ENCODE results near the gene ERVFRD-1.

Gene ERVFRD-1

GRCh38 chr6:11085758-11086435 lies 25.6 kb downstream of the ERVFRD-1 start:
- no peak for DNase-seq

GRCh38 chr6:11083956-11084355 lies 27.6 kb downstream of the ERVFRD-1 start:
- no peak for DNase-seq

DNA sequence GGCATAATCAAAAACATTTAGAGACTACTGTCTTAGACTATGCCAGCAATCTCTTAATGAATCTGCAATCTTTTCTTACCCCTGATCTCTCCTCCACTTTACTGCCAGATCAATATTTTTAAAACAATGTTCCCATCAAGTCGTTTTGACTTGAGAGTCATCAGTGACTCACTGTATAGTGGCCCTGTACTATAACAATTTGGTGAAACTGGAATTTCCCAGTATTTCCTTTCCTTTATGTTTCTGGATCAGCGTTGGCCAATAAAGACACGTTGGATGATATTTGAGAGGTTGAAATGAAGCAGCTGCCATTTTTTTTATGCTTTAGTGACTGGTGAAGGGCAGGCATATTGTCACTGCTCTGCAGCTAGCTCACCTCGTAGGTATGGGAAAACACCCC lies 28.0 kb downstream of the ERVFRD-1 start:
- no peak for DNase-seq

- no peak for DNase-seq
Measured at GRCh38 chr6:11080296-11080695, 31.2 kb downstream of the ERVFRD-1 start.

DNA sequence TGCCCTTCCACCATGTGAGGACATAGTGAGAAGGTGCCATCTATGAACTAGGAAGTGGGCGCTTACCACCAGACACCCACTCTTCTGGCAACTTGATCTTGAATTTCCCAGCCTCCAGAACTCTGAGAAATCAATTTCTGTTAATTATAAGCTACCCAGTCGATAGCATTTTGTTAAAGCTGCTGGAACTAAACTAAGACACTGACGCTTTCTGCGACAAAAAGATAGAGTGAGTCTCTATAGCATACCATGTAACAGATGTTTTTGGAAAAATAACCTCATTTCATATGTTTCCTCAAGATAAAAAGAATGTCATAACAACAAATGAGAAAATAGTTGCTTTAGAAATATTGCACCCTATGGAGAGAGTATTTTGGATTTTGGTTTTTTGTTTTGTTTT lies 33.3 kb downstream of the ERVFRD-1 start:
- DNase-seq, result no peak

DNA sequence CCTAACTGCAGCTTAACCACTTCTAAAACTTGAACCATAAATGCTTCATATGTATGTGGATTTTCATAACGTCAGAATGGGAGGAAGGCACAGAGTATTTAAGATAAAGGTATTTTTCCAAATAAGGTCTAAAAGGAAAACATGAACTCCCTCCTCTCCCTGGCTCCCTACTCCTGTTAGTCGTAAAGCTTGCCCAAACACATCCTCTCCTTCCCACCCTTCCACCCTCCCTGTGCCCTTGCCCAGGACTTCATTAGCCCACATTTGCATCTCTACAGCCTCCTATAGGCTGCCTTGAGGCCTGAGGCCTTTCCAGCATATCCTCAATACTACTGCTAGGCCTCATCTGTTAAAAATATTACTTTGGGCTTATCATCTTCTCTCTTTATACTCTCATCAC lies 35.0 kb downstream of the ERVFRD-1 start:
- no peak for DNase-seq

DNA sequence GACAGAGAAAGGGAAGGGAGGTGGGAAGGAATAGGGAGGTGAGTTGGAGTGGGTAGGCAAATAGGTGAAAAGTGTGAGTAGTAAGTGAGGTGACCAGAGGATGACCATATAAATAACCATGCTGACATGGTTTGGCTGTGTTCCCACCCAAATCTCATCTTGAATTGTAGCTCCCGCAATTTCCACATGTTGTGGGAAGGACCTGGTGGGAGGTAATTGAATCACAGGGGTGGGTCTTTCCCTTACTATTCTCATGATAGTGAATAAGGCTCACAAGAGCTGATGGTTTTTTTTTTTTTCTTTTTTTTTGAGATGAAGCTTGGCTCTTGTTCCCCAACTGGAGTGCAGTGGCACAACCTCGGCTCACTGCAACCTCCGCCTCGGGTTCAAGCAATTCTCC lies 39.4 kb downstream of the ERVFRD-1 start:
- DNase-seq, result no peak

DNA sequence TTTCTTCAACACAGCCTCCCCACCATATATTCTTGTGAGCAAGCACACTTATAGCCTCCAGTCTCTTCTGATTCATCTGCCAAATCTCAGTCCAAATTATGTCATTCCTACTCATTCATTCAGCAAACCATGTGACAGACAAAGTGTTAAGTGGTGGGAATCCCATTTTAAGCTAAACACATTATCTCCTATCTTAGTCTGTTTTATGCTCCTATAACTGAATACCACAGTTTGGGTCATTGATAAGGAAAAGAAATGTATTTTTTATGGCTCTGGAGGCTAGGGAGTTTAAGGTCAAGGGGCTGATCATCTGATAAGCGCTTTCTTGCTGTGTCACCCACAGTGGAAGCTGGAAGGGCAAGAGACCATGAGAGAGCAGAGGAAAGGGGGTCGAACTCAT lies 41.8 kb downstream of the ERVFRD-1 start:
- DNase-seq, result no peak

DNA sequence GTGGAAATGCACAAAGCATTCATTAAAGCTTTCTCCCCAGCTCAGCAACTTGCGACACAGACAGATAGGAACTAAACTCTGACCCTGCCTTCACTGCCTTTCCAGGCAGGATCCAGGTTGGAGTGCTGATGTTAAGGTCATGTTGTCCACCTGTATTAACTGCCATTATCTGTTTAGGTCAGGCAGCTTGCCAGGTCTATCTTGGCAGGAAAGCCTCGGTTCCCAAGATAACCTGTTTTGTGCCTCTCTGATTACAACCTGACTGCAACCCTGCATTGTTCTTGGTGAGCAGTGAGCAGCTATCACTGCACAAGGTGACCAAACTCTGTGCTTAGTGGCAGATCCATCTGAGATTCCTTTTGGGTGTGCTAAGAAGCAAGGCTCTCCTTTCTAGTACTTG lies 44.2 kb downstream of the ERVFRD-1 start:
- DNase-seq, result no peak

- no peak for DNase-seq
Measured at GRCh38 chr6:11066505-11067347, 44.8 kb downstream of the ERVFRD-1 start.

DNA sequence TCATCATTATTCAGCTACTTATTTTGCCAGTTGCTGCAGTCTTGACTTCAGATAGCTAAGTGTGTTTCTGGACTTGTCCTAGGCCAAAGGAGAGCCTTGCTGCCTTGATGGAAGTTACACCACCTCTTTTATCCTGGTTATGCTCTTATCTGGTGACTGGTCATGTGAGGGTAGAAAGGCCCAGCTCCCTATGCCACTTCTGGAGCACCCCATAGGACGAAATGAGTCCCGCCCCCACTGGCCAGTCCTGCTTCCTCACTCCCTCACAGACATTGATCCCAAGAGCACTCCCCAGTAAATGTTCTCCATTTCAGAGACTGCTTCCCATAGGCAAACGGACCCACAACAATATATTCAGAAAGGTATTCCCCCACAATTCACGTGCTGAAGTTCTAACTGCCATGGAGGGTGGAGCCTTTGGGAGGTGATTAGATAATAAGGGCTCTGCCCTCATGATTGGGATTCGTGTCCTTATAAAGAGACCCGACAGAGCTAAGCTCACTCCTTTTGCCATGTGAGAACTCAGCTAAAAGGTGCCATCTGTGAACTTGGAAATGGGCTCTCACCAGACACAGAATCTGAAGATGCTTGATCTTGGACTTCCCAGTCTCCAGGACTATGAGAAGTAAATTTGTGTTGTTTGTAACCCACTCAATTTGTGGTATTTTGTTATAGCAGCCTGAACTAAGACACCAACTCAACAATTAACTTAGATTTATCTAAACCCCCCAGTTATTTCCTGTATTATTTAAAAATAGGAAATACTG lies 45.9 kb downstream of the ERVFRD-1 start:
- DNase-seq, result no peak

- DNase-seq, result no peak
Measured at GRCh38 chr6:11064836-11065235, 46.7 kb downstream of the ERVFRD-1 start.

GRCh38 chr6:11062715-11063114 lies 48.8 kb downstream of the ERVFRD-1 start:
- DNase-seq, result no peak

GRCh38 chr6:11062083-11062482 lies 49.4 kb downstream of the ERVFRD-1 start:
- no peak for DNase-seq

GRCh38 chr6:11058406-11058805 lies 53.1 kb downstream of the ERVFRD-1 start:
- DNase-seq, result no peak

GRCh38 chr6:11056871-11057270 lies 54.7 kb downstream of the ERVFRD-1 start:
- no peak for DNase-seq

DNA sequence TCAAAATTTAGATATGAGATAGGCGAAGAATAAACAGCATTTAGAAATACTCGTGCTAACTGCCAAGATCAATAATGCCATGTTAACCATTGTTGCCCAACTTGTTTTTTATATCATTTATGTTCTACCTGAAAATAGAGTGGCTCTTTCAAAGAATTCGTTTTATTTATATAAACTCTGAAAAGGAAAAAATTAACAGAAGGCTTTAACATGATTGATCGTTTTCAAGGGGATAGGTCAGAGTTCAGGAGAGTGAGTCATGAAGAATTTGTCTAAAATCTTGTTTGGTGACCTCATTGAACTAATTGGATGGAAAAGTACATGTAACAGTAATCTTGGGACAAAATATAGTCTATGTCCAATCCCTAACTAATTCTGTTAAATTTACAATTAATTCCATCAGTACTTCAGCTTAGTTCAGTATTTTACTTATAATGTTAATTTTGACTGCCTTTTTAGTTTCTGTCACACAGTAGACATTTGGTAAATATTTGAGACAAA lies 56.3 kb downstream of the ERVFRD-1 start:
- no peak for DNase-seq

DNA sequence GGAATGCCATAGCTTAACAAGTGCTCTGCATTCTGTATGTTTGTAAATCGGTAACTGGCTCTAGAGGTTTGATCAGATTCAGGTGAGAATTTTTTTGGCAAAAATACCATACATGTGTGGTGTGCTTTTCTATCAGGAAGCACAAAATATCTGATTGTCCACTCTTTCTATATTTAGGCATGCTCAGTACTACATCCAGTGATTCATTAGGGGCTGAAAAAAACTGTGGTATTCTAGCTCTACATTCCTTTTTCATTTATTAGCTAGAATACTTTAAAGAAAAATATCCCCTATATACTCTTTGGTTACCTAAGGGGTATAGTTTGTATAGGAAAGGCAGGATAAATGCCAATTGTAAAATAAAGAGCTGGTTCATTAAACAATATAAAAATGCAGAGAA lies 56.8 kb downstream of the ERVFRD-1 start:
- DNase-seq, result no peak

DNA sequence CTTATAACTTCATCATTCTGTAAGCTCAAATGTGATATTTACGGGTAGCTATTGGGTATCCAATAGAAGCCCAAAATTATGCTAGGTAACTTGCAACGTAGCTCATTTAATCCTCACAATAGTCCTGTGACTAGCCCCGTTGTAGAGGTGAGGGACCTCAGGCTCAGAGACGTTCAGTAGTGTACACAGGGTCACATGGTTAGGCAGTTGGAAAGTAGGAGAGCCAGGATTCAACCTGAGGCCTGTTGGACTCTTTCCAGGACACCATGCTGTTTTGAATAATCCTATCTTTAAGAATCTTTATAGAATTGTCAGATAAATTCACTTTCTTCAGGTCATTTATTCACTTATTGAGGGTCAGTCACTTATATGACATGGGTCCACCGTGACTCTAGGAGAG lies 58.2 kb downstream of the ERVFRD-1 start:
- DNase-seq, result no peak
